Measurements from ENCODE around the gene TUB.

The TUB gene

GRCh38 chr11:8087185-8087584 lies 6.2 kb downstream of the TUB start:
- TF ChIP-seq, protein P1, sequence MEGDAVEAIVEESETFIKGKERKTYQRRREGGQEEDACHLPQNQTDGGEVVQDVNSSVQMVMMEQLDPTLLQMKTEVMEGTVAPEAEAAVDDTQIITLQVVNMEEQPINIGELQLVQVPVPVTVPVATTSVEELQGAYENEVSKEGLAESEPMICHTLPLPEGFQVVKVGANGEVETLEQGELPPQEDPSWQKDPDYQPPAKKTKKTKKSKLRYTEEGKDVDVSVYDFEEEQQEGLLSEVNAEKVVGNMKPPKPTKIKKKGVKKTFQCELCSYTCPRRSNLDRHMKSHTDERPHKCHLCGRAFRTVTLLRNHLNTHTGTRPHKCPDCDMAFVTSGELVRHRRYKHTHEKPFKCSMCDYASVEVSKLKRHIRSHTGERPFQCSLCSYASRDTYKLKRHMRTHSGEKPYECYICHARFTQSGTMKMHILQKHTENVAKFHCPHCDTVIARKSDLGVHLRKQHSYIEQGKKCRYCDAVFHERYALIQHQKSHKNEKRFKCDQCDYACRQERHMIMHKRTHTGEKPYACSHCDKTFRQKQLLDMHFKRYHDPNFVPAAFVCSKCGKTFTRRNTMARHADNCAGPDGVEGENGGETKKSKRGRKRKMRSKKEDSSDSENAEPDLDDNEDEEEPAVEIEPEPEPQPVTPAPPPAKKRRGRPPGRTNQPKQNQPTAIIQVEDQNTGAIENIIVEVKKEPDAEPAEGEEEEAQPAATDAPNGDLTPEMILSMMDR (IDR thresholded peaks at IDR 0.05; ENCODE audit: unreplicated experiment in 3 of 3): peak in 1 of 3 experiments; percentile 17

GRCh38 chr11:8087756-8088155 lies 6.7 kb downstream of the TUB start:
- Mint-ChIP-seq H3K36me3 (ENCODE audit: low read depth) (peaks cover 3% of the 10 kb centered on the region), H3K27me3 (ENCODE audit: low read depth) (peaks cover 5% of the 10 kb centered on the region), H3K4me3 (no peak overlapping the region), H3K27ac (no peak overlapping the region), H3K9me3 (no peaks in the 10 kb centered on the region), H3K4me1 (peaks cover 45% of the 10 kb centered on the region)
- TF ChIP-seq, protein P1 (IDR thresholded peaks at IDR 0.05; ENCODE audit: unreplicated experiment in 3 of 3): no peak

More at GRCh38 chr11:8087185-8087584, 6.2 kb downstream of the TUB start:
- H3K36me3 Mint-ChIP-seq (ENCODE audit: low read depth): no peaks in the 10 kb centered on the region
- H3K4me1 Mint-ChIP-seq: peaks cover 47% of the 10 kb centered on the region
- peaks cover 5% of the 10 kb centered on the region for H3K27me3 Mint-ChIP-seq (ENCODE audit: low read depth)
- no peak overlapping the region for H3K4me3 Mint-ChIP-seq
- no peak overlapping the region for H3K27ac Mint-ChIP-seq
- no peaks in the 10 kb centered on the region for H3K9me3 Mint-ChIP-seq

DNA sequence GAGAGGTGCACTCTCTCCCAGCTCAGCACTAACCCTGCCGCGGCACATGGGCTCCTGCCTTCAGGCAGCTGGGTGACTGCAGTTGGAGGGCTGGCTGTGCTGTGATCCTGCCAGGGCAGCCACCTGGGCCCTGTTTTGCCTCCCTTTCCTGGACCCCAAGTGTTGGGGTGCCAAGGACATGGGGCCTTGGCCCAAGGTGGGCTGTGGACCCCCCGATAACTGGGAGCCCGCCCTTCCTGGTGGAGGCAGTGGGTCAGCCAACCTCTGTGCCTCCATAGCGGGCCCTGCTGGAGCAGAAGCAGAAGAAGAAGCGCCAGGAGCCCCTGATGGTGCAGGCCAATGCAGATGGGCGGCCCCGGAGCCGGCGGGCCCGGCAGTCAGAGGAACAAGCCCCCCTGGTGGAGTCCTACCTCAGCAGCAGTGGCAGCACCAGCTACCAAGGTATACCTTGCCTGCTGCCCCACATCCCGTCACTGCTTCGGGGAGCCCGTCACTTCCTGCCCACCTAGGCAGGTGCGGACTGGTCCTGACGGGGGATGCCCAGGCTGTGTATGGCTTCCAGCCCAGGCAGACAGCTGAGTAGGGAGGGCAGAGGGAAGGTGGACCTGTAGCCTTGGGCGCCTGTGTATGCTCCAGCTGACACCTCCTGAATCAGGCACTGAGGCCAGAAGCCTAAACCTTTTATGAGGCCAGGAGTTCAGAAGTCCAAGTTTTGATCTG lies 8.9 kb downstream of the TUB start:
- TF ChIP-seq, protein P1 (IDR thresholded peaks at IDR 0.05; ENCODE audit: unreplicated experiment in 3 of 3): no peak
- Mint-ChIP-seq H3K27ac (no peak overlapping the region), H3K27me3 (ENCODE audit: low read depth) (peaks cover 5% of the 10 kb centered on the region), H3K4me3 (no peak overlapping the region), H3K4me1 (peaks cover 30% of the 10 kb centered on the region), H3K36me3 (ENCODE audit: low read depth) (peaks cover 8% of the 10 kb centered on the region), H3K9me3 (no peaks in the 10 kb centered on the region)

DNA sequence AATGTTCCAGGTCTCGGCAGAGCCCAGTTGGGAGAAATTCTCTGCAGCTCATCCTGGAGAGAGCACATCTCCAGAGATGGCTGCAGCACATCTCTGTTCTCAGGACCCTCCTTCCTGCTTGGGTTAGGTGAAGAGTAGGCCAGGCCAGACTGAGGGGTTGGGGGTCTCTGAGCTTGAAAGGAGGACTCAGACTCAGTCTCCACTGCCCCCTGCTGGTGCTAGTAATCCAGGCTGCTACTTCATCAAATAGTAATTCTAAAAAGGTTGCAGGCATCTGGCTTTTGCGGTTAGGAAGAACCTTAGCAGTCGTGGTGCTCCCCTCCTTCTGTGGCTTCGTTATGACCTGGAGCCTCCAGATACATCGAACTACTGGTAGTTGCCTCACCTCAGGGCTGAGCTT lies 9.7 kb downstream of the TUB start:
- Mint-ChIP-seq H3K27ac (no peak overlapping the region), H3K4me1 (peaks cover 25% of the 10 kb centered on the region), H3K4me3 (no peak overlapping the region), H3K27me3 (ENCODE audit: low read depth) (peaks cover 5% of the 10 kb centered on the region), H3K9me3 (no peaks in the 10 kb centered on the region), H3K36me3 (ENCODE audit: low read depth) (peaks cover 8% of the 10 kb centered on the region)
- TF ChIP-seq, protein P1 (IDR thresholded peaks at IDR 0.05; ENCODE audit: unreplicated experiment in 3 of 3): peak; percentile 63 to 74 (median 71)

DNA sequence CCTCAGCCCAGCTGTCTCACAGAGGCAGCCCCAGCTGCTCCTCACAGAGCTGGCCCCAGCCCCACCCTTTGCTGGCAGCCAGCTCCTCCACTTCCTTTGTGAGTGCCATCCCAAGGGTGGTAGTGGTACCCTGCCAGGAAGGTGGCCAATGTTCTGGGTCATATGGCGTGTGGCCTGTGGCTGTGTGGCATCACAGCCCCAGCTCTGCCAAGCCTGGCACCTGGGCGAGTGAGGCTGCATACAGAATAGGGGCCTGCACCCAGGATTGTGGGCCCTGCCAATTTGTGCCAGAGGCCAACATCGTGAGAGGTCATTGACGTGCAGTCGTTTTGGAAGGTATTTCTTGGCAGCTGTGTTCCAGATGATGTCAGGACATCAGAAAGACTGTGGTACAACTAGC lies 10.7 kb downstream of the TUB start:
- H3K4me1 Mint-ChIP-seq: peaks cover 18% of the 10 kb centered on the region
- no peak overlapping the region for H3K27ac Mint-ChIP-seq
- no peaks in the 10 kb centered on the region for H3K27me3 Mint-ChIP-seq (ENCODE audit: low read depth)
- peaks cover 8% of the 10 kb centered on the region for H3K36me3 Mint-ChIP-seq (ENCODE audit: low read depth)
- H3K9me3 Mint-ChIP-seq: no peaks in the 10 kb centered on the region
- TF ChIP-seq, protein P1 (IDR thresholded peaks at IDR 0.05; ENCODE audit: unreplicated experiment in 3 of 3): no peak
- H3K4me3 Mint-ChIP-seq: no peak overlapping the region

Data from nephron (organoid).